Right lobe of liver (tissue), 4 donors: ENCODE data around the gene ITGB8.

Experiments
- POLR2A ChIP-seq: fragments of 450-650 bp; IDR thresholded peaks from one replicate; pipeline ENCODE4 v1.6.1; 2017; ENCODE audit warnings: antibody characterized with exemption, mild to moderate bottlenecking
- TF ChIP-seq, protein P1 (sequence below), 4 donors: fragments of 200-600 bp in 3 of 4; fragments of 450-650 bp in 1 of 4; IDR thresholded peaks; one replicate each; pipeline versions ENCODE4 v1.5.1 to v1.8.0; 2016 to 2022; ENCODE audit warnings: antibody characterized with exemption in 4 of 4, mild to moderate bottlenecking in 2 of 4
- donor health status: DM: no; HTN: no; CAD: no.
- donor health status: DM: no; HTN: no; CAD: no.
- donor health status: DM: no; HTN: yes; CAD: no.

DNA sequence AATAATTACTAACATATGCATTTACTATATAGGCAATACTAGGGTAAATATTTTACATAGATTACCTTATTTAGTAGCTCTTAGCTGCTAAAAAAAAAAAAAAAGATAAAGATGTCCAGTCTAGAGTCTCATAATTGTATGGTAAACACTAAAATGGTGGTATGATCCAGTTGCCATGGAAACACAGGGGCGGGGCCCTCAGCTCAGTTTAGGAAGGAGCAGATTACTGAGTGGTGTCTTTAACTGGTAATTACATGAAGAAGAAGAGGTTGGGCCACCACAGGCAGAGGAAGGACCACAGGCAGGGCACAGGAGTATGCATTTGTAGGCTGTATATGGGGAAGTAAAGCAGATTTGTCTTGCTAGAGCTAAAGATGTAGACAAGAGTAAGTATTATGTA, 43.7 kb downstream of the ITGB8 start:
- TF ChIP-seq, protein P1, sequence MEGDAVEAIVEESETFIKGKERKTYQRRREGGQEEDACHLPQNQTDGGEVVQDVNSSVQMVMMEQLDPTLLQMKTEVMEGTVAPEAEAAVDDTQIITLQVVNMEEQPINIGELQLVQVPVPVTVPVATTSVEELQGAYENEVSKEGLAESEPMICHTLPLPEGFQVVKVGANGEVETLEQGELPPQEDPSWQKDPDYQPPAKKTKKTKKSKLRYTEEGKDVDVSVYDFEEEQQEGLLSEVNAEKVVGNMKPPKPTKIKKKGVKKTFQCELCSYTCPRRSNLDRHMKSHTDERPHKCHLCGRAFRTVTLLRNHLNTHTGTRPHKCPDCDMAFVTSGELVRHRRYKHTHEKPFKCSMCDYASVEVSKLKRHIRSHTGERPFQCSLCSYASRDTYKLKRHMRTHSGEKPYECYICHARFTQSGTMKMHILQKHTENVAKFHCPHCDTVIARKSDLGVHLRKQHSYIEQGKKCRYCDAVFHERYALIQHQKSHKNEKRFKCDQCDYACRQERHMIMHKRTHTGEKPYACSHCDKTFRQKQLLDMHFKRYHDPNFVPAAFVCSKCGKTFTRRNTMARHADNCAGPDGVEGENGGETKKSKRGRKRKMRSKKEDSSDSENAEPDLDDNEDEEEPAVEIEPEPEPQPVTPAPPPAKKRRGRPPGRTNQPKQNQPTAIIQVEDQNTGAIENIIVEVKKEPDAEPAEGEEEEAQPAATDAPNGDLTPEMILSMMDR (IDR thresholded peaks at IDR 0.05): no peak
- no peak for TF ChIP-seq POLR2A
